Panc1 (cell line): ENCODE results near the gene PTEN. TPM values are rescaled to one million over a fixed set of nuclear protein-coding genes. Genes with fewer than 3 reads are reported as not detected.

ENCODE experiments used
- ATAC-seq: fragments of 200-7000 bp; cut with Tn5 transposase; 2 replicates; pipeline ENCODE4 v1.9.1; 2020; ENCODE audit warnings: mild to moderate bottlenecking, moderate library complexity
- BruUV-seq: library from RNA; stranded (reverse); fragments of 400-500 nt; replicated peaks from 2 replicates; lab custom pipeline; 2021; lab: Mats Ljungman, UMichigan
- CTCF ChIA-PET: fragments of 300-600 bp; sonication (Branson Sonifier 250); formaldehyde crosslinking; loops from one replicate; lab custom pipeline; 2022; ENCODE audit warnings: antibody characterized with exemption; lab: Charles Lee
- POLR2A ChIA-PET: fragments of 300-600 bp; sonication (Branson Sonifier 250); formaldehyde crosslinking; loops from one replicate; lab custom pipeline; 2022; ENCODE audit warnings: antibody characterized with exemption; lab: Charles Lee
- DNase-seq: peaks from one replicate; pipeline ENCODE4 v3.0.0-alpha.2; 2010; ENCODE audit warnings: low read depth, low spot score
- H3K27ac ChIP-seq: 2 replicates; pipeline ENCODE4 v1.5.1; 2011; ENCODE audit warnings: mild to moderate bottlenecking, low read length, inconsistent platforms
- H3K27me3 ChIP-seq: fragments of 200-500 bp; sonication (Bioruptor generic); 2 replicates; pipeline ENCODE4 v1.6.0; 2014; ENCODE audit warnings: low read length, inconsistent platforms; ENCODE audit not compliant: control insufficient read depth, insufficient read depth
- H3K36me3 ChIP-seq: fragments of 200-500 bp; sonication (Bioruptor generic); 2 replicates; pipeline ENCODE4 v1.5.1; 2014; ENCODE audit warnings: inconsistent platforms, mild to moderate bottlenecking, low read length, moderate library complexity; ENCODE audit not compliant: control insufficient read depth, insufficient read depth
- H3K4me1 ChIP-seq: 2 replicates; pipeline ENCODE4 v1.5.1; 2011; ENCODE audit warnings: inconsistent platforms, mild to moderate bottlenecking, low read length, moderate library complexity; ENCODE audit not compliant: control insufficient read depth, insufficient read depth
- H3K4me3 ChIP-seq, 2 experiments: 2 replicates each; pipeline ENCODE4 v1.5.1; 2011 to 2012; ENCODE audit warnings: low read depth in 2 of 2, low read length in 2 of 2, mild to moderate bottlenecking in 2 of 2, inconsistent platforms in 1 of 2, moderate library complexity in 1 of 2
- H3K9me3 ChIP-seq: fragments of 200-500 bp; sonication (Bioruptor generic); 2 replicates; pipeline ENCODE4 v1.5.1; 2014; ENCODE audit warnings: low read depth, mild to moderate bottlenecking, inconsistent platforms, low read length, moderate library complexity; ENCODE audit not compliant: control insufficient read depth, insufficient read depth
- POLR2AphosphoS5 ChIP-seq: IDR thresholded peaks from 2 replicates; pipeline ENCODE4 v1.6.1; 2012; ENCODE audit warnings: mild to moderate bottlenecking, low read depth, low read length, moderate library complexity
- SIN3A ChIP-seq: IDR thresholded peaks from 2 replicates; pipeline ENCODE4 v1.6.1; 2012; ENCODE audit warnings: low read depth, mild to moderate bottlenecking, low read length, moderate library complexity, borderline replicate concordance; ENCODE audit not compliant: insufficient read depth
- TCF7L2 ChIP-seq: IDR thresholded peaks from 2 replicates; pipeline ENCODE4 v1.6.1; 2011; ENCODE audit warnings: mild to moderate bottlenecking, low read depth, low read length, inconsistent platforms
- in situ Hi-C: cut with HindIII; loops from 2 replicates; pipeline ENCODE4 v1.10.0; 2016; ENCODE audit warnings: low sequenced_read_pairs, low pct_unique_long_range_greater_than_20kb
- intact Hi-C: fragments of 100-400 bp; cut with micrococcal nuclease; formaldehyde crosslinking; loops from one replicate; pipeline ENCODE4 v1.10.0; 2022; ENCODE audit not compliant: unreplicated experiment
- total RNA-seq: library from RNA; stranded (reverse); gene quantifications from one replicate; pipeline ENCODE4 v1.2.1, GENCODE V29; 2021; ENCODE audit not compliant: unreplicated experiment
- TF ChIP-seq, protein P1 (sequence below), 2 experiments: IDR thresholded peaks; 2 replicates each; pipeline ENCODE4 v1.6.1; 2011 to 2012; ENCODE audit warnings: low read depth in 2 of 2, control low read depth in 1 of 2, low read length in 1 of 2, mild to moderate bottlenecking in 1 of 2, moderate library complexity in 1 of 2; ENCODE audit not compliant: insufficient read depth in 1 of 2
- TF ChIP-seq, protein P2 (sequence below): fragments of 450-650 bp; IDR thresholded peaks from 2 replicates; pipeline ENCODE4 v1.5.1; 2017; ENCODE audit warnings: mild to moderate bottlenecking

PTEN gene
- total RNA-seq, 1 experiment from 2014 or later: 88.9 TPM

DNA sequence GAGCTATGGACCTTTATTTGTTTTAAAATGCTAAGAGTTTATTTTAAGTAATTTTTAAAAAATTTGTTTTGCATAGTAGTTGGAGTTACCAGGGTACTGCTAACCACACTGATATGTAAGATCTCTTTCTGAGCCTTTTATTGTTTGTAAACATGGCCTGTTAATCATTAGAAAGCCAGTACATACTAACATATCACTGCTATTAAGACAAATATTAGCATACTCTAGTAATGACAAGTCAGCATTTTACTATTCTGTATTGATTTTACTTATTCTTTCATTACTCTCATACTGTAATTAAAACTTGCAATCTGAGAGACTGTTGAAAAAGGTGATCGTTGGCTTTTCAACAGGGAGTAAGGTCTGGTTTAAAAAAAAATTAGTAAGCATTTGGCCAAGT is 66.7 kb downstream of the PTEN start:
- in situ Hi-C loops: no loop called here
- ChIA-PET POLR2A (no interaction called here), CTCF (no interaction called here)
- intact Hi-C loops: no loop called here
- no peaks in the 10 kb centered on the region for H3K27me3 ChIP-seq
- ATAC-seq (no peak), DNase-seq (no peak)
- no peak overlapping the region for H3K4me3 ChIP-seq
- BruUV-seq: no TSS peak
- H3K36me3 ChIP-seq: peaks cover 12% of the 10 kb centered on the region
- no peaks in the 10 kb centered on the region for H3K9me3 ChIP-seq
- no peak overlapping the region for H3K27ac ChIP-seq
- TF ChIP-seq, protein P1, sequence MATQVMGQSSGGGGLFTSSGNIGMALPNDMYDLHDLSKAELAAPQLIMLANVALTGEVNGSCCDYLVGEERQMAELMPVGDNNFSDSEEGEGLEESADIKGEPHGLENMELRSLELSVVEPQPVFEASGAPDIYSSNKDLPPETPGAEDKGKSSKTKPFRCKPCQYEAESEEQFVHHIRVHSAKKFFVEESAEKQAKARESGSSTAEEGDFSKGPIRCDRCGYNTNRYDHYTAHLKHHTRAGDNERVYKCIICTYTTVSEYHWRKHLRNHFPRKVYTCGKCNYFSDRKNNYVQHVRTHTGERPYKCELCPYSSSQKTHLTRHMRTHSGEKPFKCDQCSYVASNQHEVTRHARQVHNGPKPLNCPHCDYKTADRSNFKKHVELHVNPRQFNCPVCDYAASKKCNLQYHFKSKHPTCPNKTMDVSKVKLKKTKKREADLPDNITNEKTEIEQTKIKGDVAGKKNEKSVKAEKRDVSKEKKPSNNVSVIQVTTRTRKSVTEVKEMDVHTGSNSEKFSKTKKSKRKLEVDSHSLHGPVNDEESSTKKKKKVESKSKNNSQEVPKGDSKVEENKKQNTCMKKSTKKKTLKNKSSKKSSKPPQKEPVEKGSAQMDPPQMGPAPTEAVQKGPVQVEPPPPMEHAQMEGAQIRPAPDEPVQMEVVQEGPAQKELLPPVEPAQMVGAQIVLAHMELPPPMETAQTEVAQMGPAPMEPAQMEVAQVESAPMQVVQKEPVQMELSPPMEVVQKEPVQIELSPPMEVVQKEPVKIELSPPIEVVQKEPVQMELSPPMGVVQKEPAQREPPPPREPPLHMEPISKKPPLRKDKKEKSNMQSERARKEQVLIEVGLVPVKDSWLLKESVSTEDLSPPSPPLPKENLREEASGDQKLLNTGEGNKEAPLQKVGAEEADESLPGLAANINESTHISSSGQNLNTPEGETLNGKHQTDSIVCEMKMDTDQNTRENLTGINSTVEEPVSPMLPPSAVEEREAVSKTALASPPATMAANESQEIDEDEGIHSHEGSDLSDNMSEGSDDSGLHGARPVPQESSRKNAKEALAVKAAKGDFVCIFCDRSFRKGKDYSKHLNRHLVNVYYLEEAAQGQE (IDR thresholded peaks at IDR 0.05; ENCODE audit: insufficient read depth in 1 of 2, low read depth in 2 of 2, low read length in 1 of 2): no peak
- TF ChIP-seq POLR2AphosphoS5 (no peak), SIN3A (no peak), TCF7L2 (no peak)
- TF ChIP-seq, protein P2, sequence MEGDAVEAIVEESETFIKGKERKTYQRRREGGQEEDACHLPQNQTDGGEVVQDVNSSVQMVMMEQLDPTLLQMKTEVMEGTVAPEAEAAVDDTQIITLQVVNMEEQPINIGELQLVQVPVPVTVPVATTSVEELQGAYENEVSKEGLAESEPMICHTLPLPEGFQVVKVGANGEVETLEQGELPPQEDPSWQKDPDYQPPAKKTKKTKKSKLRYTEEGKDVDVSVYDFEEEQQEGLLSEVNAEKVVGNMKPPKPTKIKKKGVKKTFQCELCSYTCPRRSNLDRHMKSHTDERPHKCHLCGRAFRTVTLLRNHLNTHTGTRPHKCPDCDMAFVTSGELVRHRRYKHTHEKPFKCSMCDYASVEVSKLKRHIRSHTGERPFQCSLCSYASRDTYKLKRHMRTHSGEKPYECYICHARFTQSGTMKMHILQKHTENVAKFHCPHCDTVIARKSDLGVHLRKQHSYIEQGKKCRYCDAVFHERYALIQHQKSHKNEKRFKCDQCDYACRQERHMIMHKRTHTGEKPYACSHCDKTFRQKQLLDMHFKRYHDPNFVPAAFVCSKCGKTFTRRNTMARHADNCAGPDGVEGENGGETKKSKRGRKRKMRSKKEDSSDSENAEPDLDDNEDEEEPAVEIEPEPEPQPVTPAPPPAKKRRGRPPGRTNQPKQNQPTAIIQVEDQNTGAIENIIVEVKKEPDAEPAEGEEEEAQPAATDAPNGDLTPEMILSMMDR: no peak
- H3K4me1 ChIP-seq: peaks cover 4% of the 10 kb centered on the region; the same call in 1 of the 2 replicates

DNA sequence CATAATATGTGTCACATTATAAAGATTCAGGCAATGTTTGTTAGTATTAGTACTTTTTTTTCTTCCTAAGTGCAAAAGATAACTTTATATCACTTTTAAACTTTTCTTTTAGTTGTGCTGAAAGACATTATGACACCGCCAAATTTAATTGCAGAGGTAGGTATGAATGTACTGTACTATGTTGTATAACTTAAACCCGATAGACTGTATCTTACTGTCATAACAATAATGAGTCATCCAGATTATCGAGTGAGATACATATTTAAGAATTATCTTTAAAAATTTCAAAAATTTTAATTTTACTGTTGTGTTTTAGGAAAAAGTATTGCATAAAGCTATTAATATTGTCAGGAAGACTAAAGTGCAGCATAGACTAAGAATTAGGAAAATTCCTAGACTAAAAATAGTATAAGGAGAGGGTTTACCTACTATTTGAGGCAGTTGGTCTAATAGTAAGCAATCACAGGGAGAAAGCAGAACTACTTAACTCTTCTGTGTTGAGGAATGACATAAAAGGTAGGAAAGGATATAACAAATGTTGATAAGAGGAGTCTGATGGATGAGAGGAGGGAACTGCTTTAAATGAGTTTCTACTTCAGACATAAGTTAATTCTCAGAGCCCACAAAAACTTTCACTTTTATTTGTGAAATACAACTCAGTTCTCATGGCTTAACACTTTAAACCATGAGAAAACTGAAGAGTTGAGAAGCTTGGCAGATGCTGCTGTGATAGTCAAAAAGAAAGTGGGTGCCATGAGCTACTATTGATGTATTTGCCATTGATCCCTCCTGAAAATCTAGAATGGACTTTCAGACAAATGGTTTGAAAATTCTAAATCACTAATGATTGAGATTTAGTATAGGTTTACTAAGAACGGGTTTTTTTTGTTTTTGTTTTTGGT is 67.8 kb downstream of the PTEN start:
- H3K27ac ChIP-seq: no peak overlapping the region
- peaks cover 4% of the 10 kb centered on the region; the same call in 1 of the 2 replicates for H3K4me1 ChIP-seq
- no peaks in the 10 kb centered on the region for H3K9me3 ChIP-seq
- TF ChIP-seq POLR2AphosphoS5: no peak
- ATAC-seq (no peak), DNase-seq (no peak)
- intact Hi-C loops (no loop called here), in situ Hi-C loops (no loop called here)
- H3K4me3 ChIP-seq: no peak overlapping the region
- no TSS peak for BruUV-seq
- no peaks in the 10 kb centered on the region for H3K27me3 ChIP-seq
- CTCF ChIA-PET: no interaction called here
- peaks cover 11% of the 10 kb centered on the region for H3K36me3 ChIP-seq
- POLR2A ChIA-PET: interaction anchor here (0.6 kb wide), 1 partner anchor 306 kb away, joined by 3 read pairs; no protein-coding TSS in a partner anchor

DNA sequence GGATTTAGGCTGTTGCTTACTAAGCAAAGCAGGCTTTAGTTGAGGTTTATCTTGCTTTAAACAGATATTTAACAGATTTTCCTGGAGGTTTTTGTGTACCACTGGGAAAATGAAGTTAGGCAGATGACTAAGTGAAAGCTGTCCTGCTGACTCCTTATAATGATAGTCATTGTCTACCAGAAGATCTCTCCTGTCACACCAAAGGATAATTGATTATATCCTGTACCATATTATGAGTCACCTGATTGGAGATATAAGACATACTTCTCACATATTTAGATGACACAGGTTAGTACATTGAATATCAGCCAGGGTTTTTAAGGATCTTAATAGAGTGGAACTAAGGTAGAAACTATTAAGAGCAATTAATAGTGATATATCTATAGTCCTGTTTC is 68.4 kb downstream of the PTEN start:
- POLR2A ChIA-PET: interaction anchor here (0.6 kb wide), 1 partner anchor 307 kb away, joined by 3 read pairs; no protein-coding TSS in a partner anchor
- no peak overlapping the region for H3K4me3 ChIP-seq
- ATAC-seq: no peak
- intact Hi-C loops: no loop called here
- DNase-seq: no peak
- no TSS peak for BruUV-seq
- H3K27ac ChIP-seq: no peak overlapping the region
- no peaks in the 10 kb centered on the region for H3K9me3 ChIP-seq
- TF ChIP-seq, protein P1 (IDR thresholded peaks at IDR 0.05; ENCODE audit: insufficient read depth in 1 of 2, low read depth in 2 of 2, low read length in 1 of 2): no peak
- TF ChIP-seq POLR2AphosphoS5: no peak
- TF ChIP-seq SIN3A: no peak
- TF ChIP-seq TCF7L2: no peak
- TF ChIP-seq, protein P2: no peak
- H3K27me3 ChIP-seq: no peaks in the 10 kb centered on the region
- in situ Hi-C loops: no loop called here
- CTCF ChIA-PET: no interaction called here
- peaks cover 11% of the 10 kb centered on the region for H3K36me3 ChIP-seq
- 0 out of 2 replicates have a peak, but pooled peaks cover 4% of the 10 kb centered on the region for H3K4me1 ChIP-seq
